ENCODE data around the gene LAX1.

The LAX1 gene, protein sequence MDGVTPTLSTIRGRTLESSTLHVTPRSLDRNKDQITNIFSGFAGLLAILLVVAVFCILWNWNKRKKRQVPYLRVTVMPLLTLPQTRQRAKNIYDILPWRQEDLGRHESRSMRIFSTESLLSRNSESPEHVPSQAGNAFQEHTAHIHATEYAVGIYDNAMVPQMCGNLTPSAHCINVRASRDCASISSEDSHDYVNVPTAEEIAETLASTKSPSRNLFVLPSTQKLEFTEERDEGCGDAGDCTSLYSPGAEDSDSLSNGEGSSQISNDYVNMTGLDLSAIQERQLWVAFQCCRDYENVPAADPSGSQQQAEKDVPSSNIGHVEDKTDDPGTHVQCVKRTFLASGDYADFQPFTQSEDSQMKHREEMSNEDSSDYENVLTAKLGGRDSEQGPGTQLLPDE

DNA sequence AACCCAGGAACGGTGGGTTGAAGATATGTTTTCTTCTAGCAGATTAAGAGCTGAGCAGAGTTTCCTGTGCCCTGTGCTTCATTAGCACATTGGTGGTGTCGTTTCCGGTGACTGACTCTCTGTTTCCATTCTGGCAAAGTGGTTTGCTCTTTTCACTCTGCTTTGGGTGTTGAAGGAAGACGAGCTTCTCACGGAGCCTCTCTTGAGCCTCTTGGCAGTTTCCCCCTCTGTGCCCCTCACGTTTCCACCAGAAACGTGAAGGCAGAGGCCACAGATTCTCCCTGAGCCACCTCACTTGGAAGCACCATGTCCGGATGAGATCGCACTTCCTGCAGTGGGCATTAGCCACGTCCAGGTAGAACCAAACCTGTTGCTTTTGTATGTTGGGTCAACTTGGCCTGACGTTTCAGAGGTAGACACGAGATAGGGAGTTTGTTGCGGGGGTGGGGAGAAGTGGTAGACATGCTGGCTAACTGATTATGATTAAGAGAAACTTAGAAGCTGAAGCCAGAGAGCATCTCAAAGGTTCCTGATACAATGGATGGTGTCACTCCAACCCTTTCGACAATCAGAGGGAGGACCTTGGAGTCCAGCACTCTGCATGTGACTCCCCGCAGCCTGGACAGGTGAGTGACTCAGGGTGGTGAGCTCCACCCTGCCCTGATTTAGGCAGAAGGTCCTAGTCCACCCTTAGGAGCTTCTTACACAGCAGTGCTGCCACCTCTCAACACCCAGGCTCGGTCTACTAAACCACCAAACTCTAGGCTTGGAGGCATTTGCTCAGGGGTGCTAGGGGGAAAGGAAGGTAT is at the start of gene LAX1:
Gene LAX1 (plus strand): TSS at position 155 of the 809 bp plus-strand sequence. CDS start 383 bp downstream, at position 538.
- Histone ChIP-seq H3K4me1 (peaks cover 0 to 12% (median 7%) of the 10 kb centered on the region in 4 donors), H3K9me3 (no peaks in the 10 kb centered on the region), H3K36me3 (no peaks in the 10 kb centered on the region), H3K27me3 (no peaks in the 10 kb centered on the region), H3K4me3 (no peak within 1 kb of the TSS), H3K27ac (no peak within 1 kb of the TSS)
- no peak for DNase-seq
- intact Hi-C loops (cut with DNase I; ENCODE audit: low total_unique reads): no loop called here
- TF ChIP-seq, protein P1, sequence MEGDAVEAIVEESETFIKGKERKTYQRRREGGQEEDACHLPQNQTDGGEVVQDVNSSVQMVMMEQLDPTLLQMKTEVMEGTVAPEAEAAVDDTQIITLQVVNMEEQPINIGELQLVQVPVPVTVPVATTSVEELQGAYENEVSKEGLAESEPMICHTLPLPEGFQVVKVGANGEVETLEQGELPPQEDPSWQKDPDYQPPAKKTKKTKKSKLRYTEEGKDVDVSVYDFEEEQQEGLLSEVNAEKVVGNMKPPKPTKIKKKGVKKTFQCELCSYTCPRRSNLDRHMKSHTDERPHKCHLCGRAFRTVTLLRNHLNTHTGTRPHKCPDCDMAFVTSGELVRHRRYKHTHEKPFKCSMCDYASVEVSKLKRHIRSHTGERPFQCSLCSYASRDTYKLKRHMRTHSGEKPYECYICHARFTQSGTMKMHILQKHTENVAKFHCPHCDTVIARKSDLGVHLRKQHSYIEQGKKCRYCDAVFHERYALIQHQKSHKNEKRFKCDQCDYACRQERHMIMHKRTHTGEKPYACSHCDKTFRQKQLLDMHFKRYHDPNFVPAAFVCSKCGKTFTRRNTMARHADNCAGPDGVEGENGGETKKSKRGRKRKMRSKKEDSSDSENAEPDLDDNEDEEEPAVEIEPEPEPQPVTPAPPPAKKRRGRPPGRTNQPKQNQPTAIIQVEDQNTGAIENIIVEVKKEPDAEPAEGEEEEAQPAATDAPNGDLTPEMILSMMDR (IDR thresholded peaks at IDR 0.05): no peak

DNA sequence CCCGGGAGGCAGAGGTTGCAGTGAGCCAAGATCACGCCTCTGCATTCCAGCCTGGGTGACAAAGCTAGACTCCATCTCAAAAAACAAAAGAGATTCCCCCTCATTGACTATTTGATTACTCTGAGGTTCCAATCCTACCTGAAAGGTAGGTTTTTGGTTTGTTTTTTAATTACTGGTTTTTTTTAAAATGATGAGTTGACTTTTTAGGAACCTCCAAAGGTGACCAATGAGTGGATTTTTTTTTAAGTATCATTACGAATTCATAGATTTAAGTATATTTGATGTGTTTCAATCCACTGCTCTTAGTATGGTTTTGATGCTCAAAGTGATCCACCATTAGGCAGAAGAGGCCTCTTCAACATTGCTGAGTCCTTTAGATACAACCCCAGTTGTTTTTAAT is 47.9 kb upstream of the LAX1 start:
- no peaks in the 10 kb centered on the region for H3K27me3 ChIP-seq
- no peaks in the 10 kb centered on the region for H3K4me1 ChIP-seq
- no peak for DNase-seq
- H3K4me3 ChIP-seq: no peak overlapping the region
- H3K27ac ChIP-seq: no peak overlapping the region
- H3K36me3 ChIP-seq: peaks cover 58 to 79% (median 62%) of the 10 kb centered on the region in 3 donors
- no peaks in the 10 kb centered on the region for H3K9me3 ChIP-seq
- intact Hi-C loops (cut with DNase I; ENCODE audit: low total_unique reads): no loop called here
- TF ChIP-seq, protein P1 (IDR thresholded peaks at IDR 0.05): no peak

DNA sequence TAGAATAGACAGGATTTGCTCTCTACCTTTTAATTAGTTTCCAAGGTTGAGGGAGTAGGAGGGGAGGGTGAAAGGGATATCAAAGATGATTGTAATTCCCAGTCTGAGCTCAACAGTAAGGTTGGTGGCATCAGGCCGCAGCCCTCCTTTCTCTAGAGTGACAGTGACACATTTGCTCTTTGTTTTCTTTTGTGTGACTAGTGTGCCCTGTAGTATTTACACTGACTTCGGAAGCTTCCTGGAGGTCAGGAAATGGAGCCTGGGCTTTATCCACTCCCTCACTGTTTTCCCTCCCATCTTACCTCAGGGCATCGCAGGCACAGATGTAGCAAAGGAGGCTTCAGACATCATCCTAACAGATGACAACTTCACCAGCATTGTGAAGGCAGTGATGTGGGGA is 44.7 kb upstream of the LAX1 start:
- no peak overlapping the region for H3K4me3 ChIP-seq
- no peaks in the 10 kb centered on the region for H3K27me3 ChIP-seq
- intact Hi-C loops (cut with DNase I; ENCODE audit: low total_unique reads): no loop called here
- H3K9me3 ChIP-seq: no peaks in the 10 kb centered on the region
- H3K36me3 ChIP-seq: peaks cover 60 to 79% (median 64%) of the 10 kb centered on the region in 3 donors
- TF ChIP-seq, protein P1 (IDR thresholded peaks at IDR 0.05): no peak
- DNase-seq: no peak
- H3K27ac ChIP-seq: no peak overlapping the region
- no peaks in the 10 kb centered on the region for H3K4me1 ChIP-seq

DNA sequence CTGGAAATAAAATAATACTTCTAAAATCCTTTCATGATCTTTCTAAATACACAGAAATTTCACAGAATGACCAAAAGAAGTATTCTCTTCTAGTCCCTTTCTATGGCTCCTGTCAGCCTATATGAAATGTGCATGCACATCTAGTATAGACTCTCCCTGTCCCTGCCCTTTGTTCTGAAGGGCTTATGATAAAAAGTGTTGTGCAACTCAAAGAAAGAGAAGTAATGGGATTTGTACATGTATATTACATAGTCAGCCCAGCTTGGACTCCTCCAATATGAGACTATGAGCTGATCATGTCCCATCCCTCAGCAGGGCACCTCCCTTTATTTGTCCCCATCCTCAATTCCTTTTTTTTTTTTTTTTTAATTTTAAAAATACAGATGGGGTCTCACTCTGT is 42.1 kb upstream of the LAX1 start:
- intact Hi-C loops (cut with DNase I; ENCODE audit: low total_unique reads): no loop called here
- TF ChIP-seq, protein P1 (IDR thresholded peaks at IDR 0.05): no peak
- Histone ChIP-seq H3K36me3 (peaks cover 81 to 88% (median 85%) of the 10 kb centered on the region in 3 donors), H3K4me1 (no peaks in the 10 kb centered on the region), H3K9me3 (no peaks in the 10 kb centered on the region), H3K4me3 (no peak overlapping the region), H3K27me3 (no peaks in the 10 kb centered on the region), H3K27ac (no peak overlapping the region)
- no peak for DNase-seq

DNA sequence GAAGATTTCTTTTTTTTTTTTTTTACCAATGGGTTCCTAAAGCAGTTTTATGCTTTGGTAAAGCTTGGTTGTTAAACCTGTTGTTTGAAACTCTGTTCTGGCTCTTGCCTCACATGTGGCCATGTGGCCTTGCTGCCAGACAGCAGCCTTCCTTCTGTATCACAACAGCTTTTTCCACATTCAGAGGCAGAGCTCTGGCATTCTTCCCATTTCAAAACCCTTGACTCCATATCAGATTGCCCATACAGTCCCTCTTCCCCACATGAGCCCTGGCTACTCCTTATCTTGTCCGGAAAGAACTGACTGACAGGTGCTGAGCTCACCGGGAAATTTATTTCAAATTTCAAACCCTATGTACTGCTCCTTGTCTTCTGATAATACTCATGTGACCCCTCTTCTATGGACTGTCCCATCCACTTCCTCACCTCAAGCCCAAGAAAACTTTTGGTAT is 38.5 kb upstream of the LAX1 start:
- no peak overlapping the region for H3K4me3 ChIP-seq
- DNase-seq: no peak
- no peak overlapping the region for H3K27ac ChIP-seq
- intact Hi-C loops (cut with DNase I; ENCODE audit: low total_unique reads): no loop called here
- peaks cover 68 to 97% (median 91%) of the 10 kb centered on the region in 3 donors for H3K36me3 ChIP-seq
- H3K27me3 ChIP-seq: no peaks in the 10 kb centered on the region
- no peaks in the 10 kb centered on the region for H3K9me3 ChIP-seq
- TF ChIP-seq, protein P1 (IDR thresholded peaks at IDR 0.05): no peak
- no peaks in the 10 kb centered on the region for H3K4me1 ChIP-seq

All from tibial artery (tissue), 4 donors.